ENCODE results near the gene GRIN2A. TPM values are rescaled to one million over a fixed set of nuclear protein-coding genes. Genes with fewer than 3 reads are reported as not detected.

Gene GRIN2A
- total RNA-seq, 1 donor from 2014 or later, result not detected

GRCh38 chr16:10090816-10091215, 91.4 kb downstream of the GRIN2A start:
- TF ChIP-seq CTCF (IDR thresholded peaks at IDR 0.05), result no peak
- Mint-ChIP-seq H3K27ac (ENCODE audit: unreplicated experiment) (no peak overlapping the region), H3K36me3 (ENCODE audit: low read depth) (no peaks in the 10 kb centered on the region), H3K4me1 (ENCODE audit: low read depth) (no peaks in the 10 kb centered on the region), H3K27me3 (ENCODE audit: low read depth) (no peaks in the 10 kb centered on the region), H3K4me3 (ENCODE audit: unreplicated experiment) (no peak overlapping the region), H3K9me3 (ENCODE audit: low read depth) (peaks cover 25% of the 10 kb centered on the region)
- no peak for DNase-seq (ENCODE audit: low spot score)

- no peak overlapping the region for H3K4me3 Mint-ChIP-seq (ENCODE audit: unreplicated experiment)
- H3K9me3 Mint-ChIP-seq (ENCODE audit: low read depth), result peaks cover 20% of the 10 kb centered on the region
- no peak for TF ChIP-seq CTCF (IDR thresholded peaks at IDR 0.05)
- no peaks in the 10 kb centered on the region for H3K27me3 Mint-ChIP-seq (ENCODE audit: low read depth)
- no peaks in the 10 kb centered on the region for H3K36me3 Mint-ChIP-seq (ENCODE audit: low read depth)
- H3K27ac Mint-ChIP-seq (ENCODE audit: unreplicated experiment), result no peak overlapping the region
- no peak for DNase-seq (ENCODE audit: low spot score)
- no peaks in the 10 kb centered on the region for H3K4me1 Mint-ChIP-seq (ENCODE audit: low read depth)
Observed at GRCh38 chr16:10088380-10088793, 93.8 kb downstream of the GRIN2A start.

GRCh38 chr16:10087151-10087550, 95.1 kb downstream of the GRIN2A start:
- H3K27me3 Mint-ChIP-seq (ENCODE audit: low read depth), result no peaks in the 10 kb centered on the region
- DNase-seq (ENCODE audit: low spot score), result no peak
- H3K36me3 Mint-ChIP-seq (ENCODE audit: low read depth), result no peaks in the 10 kb centered on the region
- no peak for TF ChIP-seq CTCF (IDR thresholded peaks at IDR 0.05)
- no peak overlapping the region for H3K4me3 Mint-ChIP-seq (ENCODE audit: unreplicated experiment)
- no peak overlapping the region for H3K27ac Mint-ChIP-seq (ENCODE audit: unreplicated experiment)
- no peaks in the 10 kb centered on the region for H3K4me1 Mint-ChIP-seq (ENCODE audit: low read depth)
- H3K9me3 Mint-ChIP-seq (ENCODE audit: low read depth), result peaks cover 22% of the 10 kb centered on the region

GRCh38 chr16:10086620-10087019, 95.6 kb downstream of the GRIN2A start:
- Mint-ChIP-seq H3K27me3 (ENCODE audit: low read depth) (no peaks in the 10 kb centered on the region), H3K4me3 (ENCODE audit: unreplicated experiment) (no peak overlapping the region), H3K9me3 (ENCODE audit: low read depth) (peaks cover 25% of the 10 kb centered on the region), H3K36me3 (ENCODE audit: low read depth) (no peaks in the 10 kb centered on the region), H3K4me1 (ENCODE audit: low read depth) (no peaks in the 10 kb centered on the region), H3K27ac (ENCODE audit: unreplicated experiment) (no peak overlapping the region)
- DNase-seq (ENCODE audit: low spot score), result no peak
- no peak for TF ChIP-seq CTCF (IDR thresholded peaks at IDR 0.05)

GRCh38 chr16:10085078-10085798, 97.0 kb downstream of the GRIN2A start:
- no peak for DNase-seq (ENCODE audit: low spot score)
- H3K4me1 Mint-ChIP-seq (ENCODE audit: low read depth), result no peaks in the 10 kb centered on the region
- TF ChIP-seq CTCF (IDR thresholded peaks at IDR 0.05), result no peak
- H3K4me3 Mint-ChIP-seq (ENCODE audit: unreplicated experiment), result no peak overlapping the region
- no peaks in the 10 kb centered on the region for H3K36me3 Mint-ChIP-seq (ENCODE audit: low read depth)
- no peaks in the 10 kb centered on the region for H3K27me3 Mint-ChIP-seq (ENCODE audit: low read depth)
- H3K9me3 Mint-ChIP-seq (ENCODE audit: low read depth), result peaks cover 18% of the 10 kb centered on the region
- no peak overlapping the region for H3K27ac Mint-ChIP-seq (ENCODE audit: unreplicated experiment)

Measured in chondrocyte (in vitro differentiated cells).